ENCODE results near the gene IPO11. TPM values are rescaled to one million over a fixed set of nuclear protein-coding genes. Genes with fewer than 3 reads are reported as not detected.
"Not testable (repeated sequence)": the region's sequence is repeated elsewhere in the genome, so short reads cannot be mapped to it uniquely, and the experiment has no call there.

IPO11 gene
- total and polyA plus RNA-seq, 2 donors: 12.2 to 18.5 TPM

GRCh38 chr5:62496876-62497275 is 84.3 kb downstream of the IPO11 start:
- DNase-seq (ENCODE audit: low read depth in 6 of 9, low spot score in 9 of 9): no peak
- WGBS: 95% methylated on average over 7 of the region's 7 CpGs

GRCh38 chr5:62498961-62499360 is 86.4 kb downstream of the IPO11 start:
- 87% methylated on average over 9 of the region's 9 CpGs for WGBS
- Histone ChIP-seq H3K4me1 (ENCODE audit: control insufficient read depth in 2 of 2, insufficient read depth in 2 of 2, low read length in 2 of 2) (no peaks in the 10 kb centered on the region), H3K9me3 (ENCODE audit: control insufficient read depth in 2 of 2, insufficient read depth in 1 of 2, low read length in 1 of 2) (no peaks in the 10 kb centered on the region), H3K27me3 (ENCODE audit: control insufficient read depth in 2 of 2, insufficient read depth in 1 of 2, low read length in 1 of 2) (no peaks in the 10 kb centered on the region), H3K36me3 (ENCODE audit: control insufficient read depth in 2 of 2, insufficient read depth in 2 of 2, low read length in 1 of 2) (peaks cover 0 to 9% of the 10 kb centered on the region in 2 donors), H3K4me3 (ENCODE audit: low read length in 2 of 2) (no peak overlapping the region), H3K27ac (ENCODE audit: low read depth in 1 of 2, low read length in 1 of 2) (no peak overlapping the region)
- no peak for DNase-seq (ENCODE audit: low read depth in 6 of 9, low spot score in 9 of 9)

More at GRCh38 chr5:62496876-62497275, 84.3 kb downstream of the IPO11 start:
- H3K4me1 ChIP-seq (ENCODE audit: control insufficient read depth in 2 of 2, insufficient read depth in 2 of 2, low read length in 2 of 2): no peaks in the 10 kb centered on the region
- H3K27me3 ChIP-seq (ENCODE audit: control insufficient read depth in 2 of 2, insufficient read depth in 1 of 2, low read length in 1 of 2): no peaks in the 10 kb centered on the region
- no peak overlapping the region for H3K27ac ChIP-seq (ENCODE audit: low read depth in 1 of 2, low read length in 1 of 2)
- no peak overlapping the region for H3K4me3 ChIP-seq (ENCODE audit: low read length in 2 of 2)
- no peaks in the 10 kb centered on the region for H3K9me3 ChIP-seq (ENCODE audit: control insufficient read depth in 2 of 2, insufficient read depth in 1 of 2, low read length in 1 of 2)
- peaks cover 0 to 19% of the 10 kb centered on the region in 2 donors for H3K36me3 ChIP-seq (ENCODE audit: control insufficient read depth in 2 of 2, insufficient read depth in 2 of 2, low read length in 1 of 2)

GRCh38 chr5:62499756-62500155 is 87.2 kb downstream of the IPO11 start:
- no peaks in the 10 kb centered on the region for H3K27me3 ChIP-seq (ENCODE audit: control insufficient read depth in 2 of 2, insufficient read depth in 1 of 2, low read length in 1 of 2)
- H3K36me3 ChIP-seq (ENCODE audit: control insufficient read depth in 2 of 2, insufficient read depth in 2 of 2, low read length in 1 of 2): peaks cover 0 to 8% of the 10 kb centered on the region in 2 donors
- no peaks in the 10 kb centered on the region for H3K4me1 ChIP-seq (ENCODE audit: control insufficient read depth in 2 of 2, insufficient read depth in 2 of 2, low read length in 2 of 2)
- no peak overlapping the region for H3K27ac ChIP-seq (ENCODE audit: low read depth in 1 of 2, low read length in 1 of 2)
- no peak for DNase-seq (ENCODE audit: low read depth in 6 of 9, low spot score in 9 of 9)
- no peaks in the 10 kb centered on the region for H3K9me3 ChIP-seq (ENCODE audit: control insufficient read depth in 2 of 2, insufficient read depth in 1 of 2, low read length in 1 of 2)
- 98% methylated on average over 4 of the region's 4 CpGs for WGBS
- no peak overlapping the region for H3K4me3 ChIP-seq (ENCODE audit: low read length in 2 of 2)

GRCh38 chr5:62502456-62503101 is 90.0 kb downstream of the IPO11 start:
- no peak overlapping the region for H3K27ac ChIP-seq (ENCODE audit: low read depth in 1 of 2, low read length in 1 of 2)
- H3K36me3 ChIP-seq (ENCODE audit: control insufficient read depth in 2 of 2, insufficient read depth in 2 of 2, low read length in 1 of 2): peaks cover 0 to 3% of the 10 kb centered on the region in 2 donors
- no peaks in the 10 kb centered on the region for H3K9me3 ChIP-seq (ENCODE audit: control insufficient read depth in 2 of 2, insufficient read depth in 1 of 2, low read length in 1 of 2)
- H3K4me1 ChIP-seq (ENCODE audit: control insufficient read depth in 2 of 2, insufficient read depth in 2 of 2, low read length in 2 of 2): no peaks in the 10 kb centered on the region
- no peaks in the 10 kb centered on the region for H3K27me3 ChIP-seq (ENCODE audit: control insufficient read depth in 2 of 2, insufficient read depth in 1 of 2, low read length in 1 of 2)
- H3K4me3 ChIP-seq (ENCODE audit: low read length in 2 of 2): no peak overlapping the region
- WGBS: 97% methylated on average over 10 of the region's 10 CpGs
- no peak for DNase-seq (ENCODE audit: low read depth in 6 of 9, low spot score in 9 of 9)

GRCh38 chr5:62504129-62504528 is 91.6 kb downstream of the IPO11 start:
- peaks cover 0 to 3% of the 10 kb centered on the region in 2 donors for H3K36me3 ChIP-seq (ENCODE audit: control insufficient read depth in 2 of 2, insufficient read depth in 2 of 2, low read length in 1 of 2)
- no peak overlapping the region for H3K4me3 ChIP-seq (ENCODE audit: low read length in 2 of 2)
- no peak overlapping the region for H3K27ac ChIP-seq (ENCODE audit: low read depth in 1 of 2, low read length in 1 of 2)
- no peaks in the 10 kb centered on the region for H3K27me3 ChIP-seq (ENCODE audit: control insufficient read depth in 2 of 2, insufficient read depth in 1 of 2, low read length in 1 of 2)
- DNase-seq (ENCODE audit: low read depth in 6 of 9, low spot score in 9 of 9): no peak
- no peaks in the 10 kb centered on the region for H3K9me3 ChIP-seq (ENCODE audit: control insufficient read depth in 2 of 2, insufficient read depth in 1 of 2, low read length in 1 of 2)
- H3K4me1 ChIP-seq (ENCODE audit: control insufficient read depth in 2 of 2, insufficient read depth in 2 of 2, low read length in 2 of 2): no peaks in the 10 kb centered on the region

GRCh38 chr5:62506659-62507460 is 94.3 kb downstream of the IPO11 start:
- DNase-seq (ENCODE audit: low read depth in 6 of 9, low spot score in 9 of 9): no peak
- H3K27me3 ChIP-seq (ENCODE audit: control insufficient read depth in 2 of 2, insufficient read depth in 1 of 2, low read length in 1 of 2): no peaks in the 10 kb centered on the region
- H3K36me3 ChIP-seq (ENCODE audit: control insufficient read depth in 2 of 2, insufficient read depth in 2 of 2, low read length in 1 of 2): peaks cover 0 to 3% of the 10 kb centered on the region in 2 donors
- no peak overlapping the region for H3K27ac ChIP-seq (ENCODE audit: low read depth in 1 of 2, low read length in 1 of 2)
- H3K9me3 ChIP-seq (ENCODE audit: control insufficient read depth in 2 of 2, insufficient read depth in 1 of 2, low read length in 1 of 2): no peaks in the 10 kb centered on the region
- WGBS: 92% methylated on average over 5 of the region's 5 CpGs
- H3K4me3 ChIP-seq (ENCODE audit: low read length in 2 of 2): no peak overlapping the region
- H3K4me1 ChIP-seq (ENCODE audit: control insufficient read depth in 2 of 2, insufficient read depth in 2 of 2, low read length in 2 of 2): no peaks in the 10 kb centered on the region

- H3K9me3 ChIP-seq (ENCODE audit: control insufficient read depth in 2 of 2, insufficient read depth in 1 of 2, low read length in 1 of 2); H3K36me3 ChIP-seq (ENCODE audit: control insufficient read depth in 2 of 2, insufficient read depth in 2 of 2, low read length in 1 of 2); H3K27me3 ChIP-seq (ENCODE audit: control insufficient read depth in 2 of 2, insufficient read depth in 1 of 2, low read length in 1 of 2); DNase-seq (ENCODE audit: low read depth in 6 of 9, low spot score in 9 of 9); H3K4me1 ChIP-seq (ENCODE audit: control insufficient read depth in 2 of 2, insufficient read depth in 2 of 2, low read length in 2 of 2); H3K4me3 ChIP-seq (ENCODE audit: low read length in 2 of 2); H3K27ac ChIP-seq (ENCODE audit: low read depth in 1 of 2, low read length in 1 of 2): not testable (repeated sequence)
- 97% methylated on average over 5 of the region's 5 CpGs for WGBS
These were observed 96.2 kb downstream of the IPO11 start for GRCh38 chr5:62508760-62509159.

GRCh38 chr5:62509806-62510205 is 97.2 kb downstream of the IPO11 start:
- Histone ChIP-seq H3K9me3 (ENCODE audit: control insufficient read depth in 2 of 2, insufficient read depth in 1 of 2, low read length in 1 of 2) (no peaks in the 10 kb centered on the region), H3K4me3 (ENCODE audit: low read length in 2 of 2) (no peak overlapping the region), H3K4me1 (ENCODE audit: control insufficient read depth in 2 of 2, insufficient read depth in 2 of 2, low read length in 2 of 2) (no peaks in the 10 kb centered on the region), H3K36me3 (ENCODE audit: control insufficient read depth in 2 of 2, insufficient read depth in 2 of 2, low read length in 1 of 2) (peaks cover 0 to 3% of the 10 kb centered on the region in 2 donors), H3K27ac (ENCODE audit: low read depth in 1 of 2, low read length in 1 of 2) (no peak overlapping the region), H3K27me3 (ENCODE audit: control insufficient read depth in 2 of 2, insufficient read depth in 1 of 2, low read length in 1 of 2) (no peaks in the 10 kb centered on the region)
- DNase-seq (ENCODE audit: low read depth in 6 of 9, low spot score in 9 of 9): no peak
- WGBS: 91% methylated on average over 1 of the region's 1 CpG

GRCh38 chr5:62513085-62513484 is 100.5 kb downstream of the IPO11 start:
- not testable (repeated sequence) for H3K27ac ChIP-seq (ENCODE audit: low read depth in 1 of 2, low read length in 1 of 2); H3K27me3 ChIP-seq (ENCODE audit: control insufficient read depth in 2 of 2, insufficient read depth in 1 of 2, low read length in 1 of 2); H3K4me1 ChIP-seq (ENCODE audit: control insufficient read depth in 2 of 2, insufficient read depth in 2 of 2, low read length in 2 of 2); H3K4me3 ChIP-seq (ENCODE audit: low read length in 2 of 2); DNase-seq (ENCODE audit: low read depth in 6 of 9, low spot score in 9 of 9); H3K36me3 ChIP-seq (ENCODE audit: control insufficient read depth in 2 of 2, insufficient read depth in 2 of 2, low read length in 1 of 2); H3K9me3 ChIP-seq (ENCODE audit: control insufficient read depth in 2 of 2, insufficient read depth in 1 of 2, low read length in 1 of 2)
- WGBS: 97% methylated on average over 25 of the region's 28 CpGs
